Superior temporal gyrus (tissue), 1 donor: Measurements from ENCODE around the gene BHLHE40.

Experiments used
- DNase-seq: peaks from one replicate; pipeline ENCODE4 v3.0.0-alpha.2; 2016; ENCODE audit errors: extremely low spot score

The BHLHE40 gene

DNA sequence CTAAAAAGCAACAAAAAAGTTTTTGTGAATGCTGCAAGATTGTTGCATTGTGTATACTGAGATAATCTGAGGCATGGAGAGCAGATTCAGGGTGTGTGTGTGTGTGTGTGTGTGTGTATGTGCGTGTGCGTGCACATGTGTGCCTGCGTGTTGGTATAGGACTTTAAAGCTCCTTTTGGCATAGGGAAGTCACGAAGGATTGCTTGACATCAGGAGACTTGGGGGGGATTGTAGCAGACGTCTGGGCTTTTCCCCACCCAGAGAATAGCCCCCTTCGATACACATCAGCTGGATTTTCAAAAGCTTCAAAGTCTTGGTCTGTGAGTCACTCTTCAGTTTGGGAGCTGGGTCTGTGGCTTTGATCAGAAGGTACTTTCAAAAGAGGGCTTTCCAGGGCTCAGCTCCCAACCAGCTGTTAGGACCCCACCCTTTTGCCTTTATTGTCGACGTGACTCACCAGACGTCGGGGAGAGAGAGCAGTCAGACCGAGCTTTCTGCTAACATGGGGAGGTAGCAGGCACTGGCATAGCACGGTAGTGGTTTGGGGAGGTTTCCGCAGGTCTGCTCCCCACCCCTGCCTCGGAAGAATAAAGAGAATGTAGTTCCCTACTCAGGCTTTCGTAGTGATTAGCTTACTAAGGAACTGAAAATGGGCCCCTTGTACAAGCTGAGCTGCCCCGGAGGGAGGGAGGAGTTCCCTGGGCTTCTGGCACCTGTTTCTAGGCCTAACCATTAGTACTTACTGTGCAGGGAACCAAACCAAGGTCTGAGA, 4.7 kb downstream of the BHLHE40 start:
- DNase-seq = peak; percentile 38

DNA sequence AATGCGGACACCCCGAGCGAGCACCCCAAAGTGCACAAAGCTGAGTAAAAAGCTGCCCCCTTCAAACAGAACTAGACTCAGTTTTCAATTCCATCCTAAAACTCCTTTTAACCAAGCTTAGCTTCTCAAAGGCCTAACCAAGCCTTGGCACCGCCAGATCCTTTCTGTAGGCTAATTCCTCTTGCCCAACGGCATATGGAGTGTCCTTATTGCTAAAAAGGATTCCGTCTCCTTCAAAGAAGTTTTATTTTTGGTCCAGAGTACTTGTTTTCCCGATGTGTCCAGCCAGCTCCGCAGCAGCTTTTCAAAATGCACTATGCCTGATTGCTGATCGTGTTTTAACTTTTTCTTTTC, 5.3 kb downstream of the BHLHE40 start:
- DNase-seq = peak; percentile 53

DNA sequence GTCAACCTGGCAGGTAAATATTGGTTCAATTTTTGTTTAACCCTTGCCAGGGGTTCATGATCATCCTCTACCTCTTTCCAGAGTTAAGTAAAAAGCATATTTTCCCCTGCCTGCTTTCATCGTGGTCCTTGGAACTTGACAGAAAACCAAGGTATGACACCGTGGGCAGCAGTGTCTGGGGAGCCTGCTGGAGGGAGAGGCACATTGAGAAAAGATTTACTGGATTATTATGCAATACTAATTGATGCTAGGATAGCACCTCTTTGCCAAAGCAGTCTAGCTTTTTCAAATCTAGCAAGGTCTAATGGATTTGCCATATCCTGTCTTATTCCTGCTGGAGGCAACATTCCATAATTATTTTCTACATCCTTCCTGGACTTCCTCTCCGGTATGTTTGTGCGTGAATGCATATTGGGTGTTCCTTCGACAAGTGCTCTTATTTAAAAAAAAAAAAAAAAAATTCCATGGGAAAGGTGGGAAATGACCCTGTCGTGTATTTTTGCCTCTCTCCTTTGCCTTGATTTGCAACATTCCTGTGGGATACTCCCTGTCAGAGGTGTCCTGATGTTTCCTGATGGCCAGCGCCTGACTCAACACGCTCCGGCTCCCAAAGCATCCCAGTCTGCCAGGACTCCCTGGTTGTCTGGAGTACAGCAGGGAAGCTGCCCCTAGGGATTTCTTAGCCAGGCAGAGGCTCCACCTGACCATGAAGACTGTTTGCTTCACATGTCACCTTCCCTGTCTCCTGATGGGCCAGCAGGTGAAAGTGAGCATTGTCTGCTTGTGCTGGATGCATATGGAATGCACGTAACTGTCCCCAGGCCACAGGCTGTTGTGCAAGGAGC, 6.3 kb downstream of the BHLHE40 start:
- DNase-seq = peak; percentile 40

DNA sequence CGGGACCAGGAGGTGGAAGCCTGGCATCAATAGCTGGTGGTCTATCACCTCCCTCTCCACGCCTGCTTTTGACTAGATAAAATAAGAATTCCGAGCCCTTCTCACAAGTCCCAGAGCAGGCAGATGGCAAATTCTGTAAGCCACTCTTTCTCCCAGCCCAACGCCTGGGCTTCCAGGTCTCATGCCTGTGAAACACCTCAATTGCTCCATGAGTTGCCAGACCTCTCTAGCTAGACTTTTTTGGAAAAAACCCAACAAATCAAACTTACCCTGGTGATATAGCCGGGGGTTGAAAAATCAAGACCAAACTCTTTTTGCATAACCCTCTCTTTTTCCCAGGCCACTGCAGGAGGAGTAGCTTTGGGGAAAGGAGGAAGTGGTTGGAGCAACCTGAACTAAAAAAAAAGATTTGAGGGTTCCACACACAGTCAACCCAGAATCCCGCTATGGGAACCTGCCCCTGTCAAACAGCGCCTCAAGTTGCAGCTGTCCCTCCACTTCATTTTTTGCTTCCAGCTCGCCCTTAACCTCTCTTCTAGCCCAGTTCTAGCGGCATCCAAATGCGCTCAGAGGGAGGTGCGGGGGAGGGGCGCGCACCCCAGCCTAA, 7.0 kb downstream of the BHLHE40 start:
- peak; percentile 46 for DNase-seq

DNA sequence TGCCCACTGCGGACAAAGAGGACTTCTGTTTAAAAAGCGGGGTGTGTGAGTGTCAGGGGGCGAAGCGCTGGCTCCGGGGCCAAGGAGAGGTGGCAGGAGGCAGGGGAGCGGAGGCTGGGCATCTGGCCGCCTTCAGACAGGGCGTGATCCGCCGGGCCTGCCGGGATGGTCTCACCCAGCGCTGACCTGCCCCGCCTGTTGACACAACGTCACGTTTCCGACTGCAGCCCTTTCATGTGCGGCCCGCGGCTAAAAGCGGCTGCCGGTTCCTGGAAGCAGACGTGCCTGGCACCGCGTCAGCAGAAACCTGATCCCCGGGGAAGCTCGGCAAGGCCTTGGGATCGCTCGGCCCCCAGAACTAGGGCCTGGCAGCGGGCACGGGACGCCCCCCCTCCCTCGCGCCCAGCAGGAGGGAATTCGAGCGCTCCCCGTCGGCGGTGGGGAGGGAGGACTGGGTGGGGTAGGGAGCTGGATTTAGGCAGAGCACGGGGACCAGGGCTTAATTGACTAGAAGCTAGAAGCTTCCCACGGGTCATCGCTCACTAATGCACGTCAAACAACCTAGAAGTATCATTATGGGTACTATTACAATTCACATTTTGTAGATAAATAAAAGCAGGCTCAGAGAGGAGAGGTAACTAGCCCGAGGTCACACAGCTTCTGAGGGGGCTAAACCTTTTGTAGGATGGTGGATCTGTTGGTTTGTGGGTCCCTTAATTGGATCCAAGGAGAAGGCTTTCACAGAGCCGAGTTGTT, 7.7 kb downstream of the BHLHE40 start:
- no peak for DNase-seq

DNA sequence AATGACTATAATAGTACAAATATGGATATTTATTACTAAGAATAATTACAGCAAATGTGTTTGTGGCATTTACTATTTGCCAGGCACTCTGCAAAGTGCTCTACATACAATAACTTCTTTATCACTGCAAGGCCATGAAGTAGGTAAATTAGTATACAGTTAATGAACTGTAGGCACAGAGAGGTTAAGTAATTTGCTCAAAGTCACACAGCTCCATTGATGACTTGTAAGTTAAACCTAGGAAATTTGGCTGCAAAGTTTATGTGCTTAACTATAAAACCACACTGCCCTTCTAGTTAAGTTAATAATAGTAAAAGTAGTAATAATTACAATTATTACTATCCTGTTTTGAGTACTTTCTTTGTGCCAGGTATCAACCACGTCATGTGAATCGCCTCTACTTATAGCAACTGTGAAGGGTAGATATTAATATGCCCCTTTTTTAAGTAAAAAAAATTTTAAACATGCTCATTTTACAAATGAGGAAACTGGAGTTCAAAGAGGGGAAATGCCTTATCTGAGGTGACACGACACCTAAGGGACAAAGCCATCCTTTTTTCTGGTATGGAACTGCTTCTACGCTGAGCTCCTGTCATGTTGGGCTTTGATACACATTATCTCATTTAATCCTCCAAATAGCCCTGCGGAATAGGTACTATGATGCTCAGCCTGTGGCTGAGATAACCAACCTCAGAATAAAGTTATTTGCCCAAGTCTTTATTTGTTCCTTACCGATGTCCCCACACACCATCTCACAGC, 8.5 kb downstream of the BHLHE40 start:
- no peak for DNase-seq

DNA sequence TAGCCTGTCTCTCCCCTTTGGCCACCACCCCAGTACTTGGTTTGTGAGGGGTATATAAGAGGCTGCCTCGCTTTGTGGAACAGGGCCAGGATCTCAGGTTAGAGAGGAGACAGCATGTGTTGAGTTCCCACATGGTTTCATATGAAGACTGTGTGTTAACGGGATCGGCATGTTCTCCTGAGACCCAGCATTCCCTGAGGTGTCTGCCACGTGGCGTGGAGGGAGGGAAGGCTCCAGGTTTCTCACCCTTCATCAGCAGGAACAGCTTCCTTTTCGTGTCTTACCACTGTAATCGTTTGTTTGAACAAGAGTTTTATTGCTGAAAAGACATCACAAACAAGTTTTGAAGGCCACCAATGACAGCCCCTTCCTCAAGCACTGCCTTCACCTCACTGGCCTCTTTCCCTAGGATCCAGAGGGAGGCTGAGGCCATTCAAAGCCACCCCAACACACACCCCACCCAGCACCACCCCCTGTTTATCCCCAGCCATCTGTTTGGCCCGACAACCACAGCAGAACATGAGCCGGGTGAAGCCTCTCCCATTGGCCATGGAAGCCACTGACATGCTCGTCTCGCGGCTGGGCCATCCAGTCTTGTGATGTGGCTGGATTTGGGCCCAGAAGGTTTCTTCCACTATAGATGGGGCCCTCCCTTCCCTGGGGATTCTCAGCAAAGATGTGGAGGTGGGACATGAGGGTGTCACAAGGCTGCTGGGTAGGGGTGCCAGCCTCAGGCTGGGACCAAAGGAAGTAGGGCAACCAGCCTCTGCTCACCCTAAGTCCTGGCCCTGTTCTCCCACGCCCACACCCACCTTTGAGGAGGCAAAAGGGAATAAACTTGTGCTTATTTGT, 10.0 kb downstream of the BHLHE40 start:
- no peak for DNase-seq

DNA sequence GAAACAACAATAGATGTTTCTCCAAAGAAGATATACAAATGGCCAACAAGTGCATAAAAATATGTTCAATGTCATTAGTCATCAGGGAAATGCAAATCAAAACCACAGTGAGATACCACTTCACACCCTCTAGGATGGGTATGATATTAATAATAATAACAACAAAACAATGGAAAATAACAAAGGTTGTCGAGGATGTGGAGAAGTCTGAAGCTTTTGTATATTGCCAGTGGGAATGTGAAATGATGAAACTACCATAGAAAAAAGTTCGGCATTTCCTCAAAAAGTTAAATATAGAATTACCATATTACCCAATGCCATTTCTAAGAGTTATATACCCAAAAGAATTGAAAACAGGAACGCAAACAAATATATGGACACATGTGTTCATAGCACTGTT, 10.8 kb downstream of the BHLHE40 start:
- DNase-seq = no peak

DNA sequence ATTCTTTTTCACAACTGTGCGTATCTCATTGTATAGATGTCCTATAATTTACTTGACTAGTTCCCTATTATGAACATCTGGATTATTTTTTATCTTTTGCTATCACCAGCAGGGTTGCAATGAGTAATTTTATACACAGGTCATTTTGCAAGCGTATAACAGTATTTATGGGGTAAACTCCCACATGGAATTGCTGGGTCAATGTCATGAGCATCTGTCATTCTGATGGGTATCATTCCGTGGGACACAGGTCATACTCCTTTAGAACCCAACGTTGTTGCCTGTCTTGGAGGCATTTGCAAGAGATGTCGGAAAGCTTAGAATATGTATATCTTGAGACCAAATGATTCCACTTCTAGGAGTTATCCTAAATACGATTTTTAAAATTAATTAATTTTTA, 12.9 kb downstream of the BHLHE40 start:
- no peak for DNase-seq

DNA sequence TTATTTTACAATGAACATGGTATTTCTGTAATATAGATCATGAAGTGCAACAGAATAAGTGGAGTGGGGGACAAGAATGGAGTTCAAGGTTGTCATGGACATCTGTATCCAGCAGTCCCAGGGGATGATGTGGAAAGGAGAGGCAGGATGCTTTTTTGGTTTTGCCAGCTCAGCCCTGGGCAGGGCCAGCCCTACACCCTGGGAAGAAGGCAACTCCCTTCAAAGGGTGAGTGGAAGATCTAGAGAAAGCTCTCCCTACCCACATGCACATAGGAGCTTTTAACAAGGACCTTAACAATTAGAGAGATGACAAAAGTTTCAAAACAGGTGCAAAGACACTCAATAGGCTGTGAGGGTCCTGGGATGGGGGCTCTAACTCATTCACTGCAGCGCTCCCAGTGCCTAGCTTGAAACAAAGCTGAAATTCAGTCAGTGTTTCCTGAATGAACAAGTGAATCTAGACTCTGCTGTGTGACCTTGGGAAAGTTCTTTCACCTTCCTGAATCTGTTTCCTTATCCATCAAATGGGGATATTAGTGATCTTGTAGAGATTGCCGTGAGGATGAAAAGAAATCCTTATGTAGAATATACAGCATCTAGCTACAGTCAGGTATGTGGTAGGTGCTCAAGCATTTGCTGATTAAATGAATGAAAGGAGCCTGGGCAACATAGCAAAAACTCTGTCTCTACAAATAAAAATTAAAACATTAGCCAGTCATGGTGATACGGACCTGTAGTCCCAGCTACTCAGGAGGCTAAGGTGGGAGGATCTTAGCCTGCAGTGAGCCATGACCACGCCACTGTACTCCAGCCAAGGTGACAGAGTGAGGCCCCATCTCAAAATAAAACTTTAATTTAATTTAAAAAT, 14.3 kb downstream of the BHLHE40 start:
- DNase-seq = no peak

DNA sequence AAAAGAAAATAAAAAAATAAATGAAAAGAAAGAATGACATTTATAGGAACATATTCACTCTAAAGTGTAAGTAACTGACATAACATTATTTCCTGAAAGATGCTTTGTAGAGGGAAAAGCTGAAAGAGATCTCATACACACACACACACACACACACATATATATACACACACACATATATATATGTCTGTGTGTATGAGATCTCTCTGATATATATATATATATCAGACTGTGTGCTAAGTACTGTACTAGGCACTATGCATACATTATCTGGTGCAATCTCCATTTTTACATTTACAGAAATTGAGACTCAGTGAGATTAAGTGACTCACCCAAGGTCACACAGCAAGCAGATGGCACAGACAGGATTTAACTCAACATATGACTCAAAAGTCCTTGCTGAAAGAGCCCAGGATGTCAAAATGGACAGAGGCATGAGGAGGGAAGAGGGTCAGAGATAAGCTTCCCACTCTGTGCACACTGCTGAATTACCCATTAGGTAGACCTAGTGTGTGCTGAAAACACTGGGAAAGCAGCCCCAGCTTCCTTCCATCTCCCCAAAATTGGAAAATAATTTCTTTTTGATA, 15.0 kb downstream of the BHLHE40 start:
- no peak for DNase-seq

DNA sequence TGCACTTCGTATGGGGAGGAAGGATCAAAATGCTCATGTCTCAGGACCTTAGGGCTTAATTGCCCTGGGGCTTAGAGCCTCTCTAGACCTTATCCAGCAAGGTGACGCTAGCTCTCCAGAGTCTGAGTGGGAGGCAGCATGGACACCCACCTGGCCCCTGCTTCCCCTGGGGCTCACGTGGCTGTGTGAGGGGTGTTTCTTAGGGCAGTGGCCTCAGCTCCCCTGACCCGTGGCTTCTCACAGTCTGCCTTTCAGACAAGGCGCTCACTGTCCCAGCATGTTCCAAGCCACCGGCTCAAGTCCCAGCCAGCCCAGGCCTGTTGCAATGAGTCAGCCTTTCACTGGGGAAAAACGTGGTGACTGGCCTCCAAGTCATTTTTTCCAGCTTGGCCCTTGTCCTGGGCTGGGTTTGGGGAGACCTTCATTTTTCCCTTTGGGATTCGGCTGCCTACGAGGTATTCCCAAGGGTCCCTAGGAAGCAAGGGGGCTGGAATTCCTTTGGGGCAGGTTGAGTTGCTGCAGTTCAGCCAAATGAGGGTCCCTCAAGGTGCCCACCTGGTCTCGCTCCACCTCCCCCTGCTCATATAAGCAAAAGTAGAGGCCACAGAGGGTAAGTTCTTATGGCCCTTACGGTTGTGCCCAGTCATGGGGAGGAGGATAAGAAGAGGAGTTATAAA, 15.7 kb downstream of the BHLHE40 start:
- no peak for DNase-seq

DNA sequence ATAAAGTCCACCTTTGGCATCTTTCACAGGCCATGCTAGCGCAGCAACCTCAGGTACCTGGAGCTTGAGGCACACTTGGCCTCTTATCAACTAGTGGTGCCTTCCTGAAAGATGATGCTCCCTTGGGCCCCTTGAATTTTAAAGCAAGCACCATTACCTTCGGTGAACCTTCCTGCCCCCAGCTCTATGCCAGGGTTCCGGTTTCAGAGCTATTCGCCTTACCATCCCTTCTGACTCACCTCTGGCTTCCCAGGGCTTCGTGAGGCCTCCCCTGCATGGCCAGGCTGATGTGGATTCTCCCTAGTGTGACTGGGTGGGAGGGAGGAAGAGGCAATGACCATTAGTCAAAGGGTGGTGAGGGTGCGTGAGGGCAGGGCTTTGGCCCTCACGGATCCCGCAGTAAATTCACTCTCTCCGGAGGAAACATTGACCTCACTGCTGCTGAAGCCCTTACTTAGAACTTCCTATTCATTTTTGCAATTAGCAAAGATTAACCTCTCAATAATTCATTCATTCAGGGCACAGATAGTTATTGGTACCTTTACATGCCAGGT, 16.3 kb downstream of the BHLHE40 start:
- no peak for DNase-seq

DNA sequence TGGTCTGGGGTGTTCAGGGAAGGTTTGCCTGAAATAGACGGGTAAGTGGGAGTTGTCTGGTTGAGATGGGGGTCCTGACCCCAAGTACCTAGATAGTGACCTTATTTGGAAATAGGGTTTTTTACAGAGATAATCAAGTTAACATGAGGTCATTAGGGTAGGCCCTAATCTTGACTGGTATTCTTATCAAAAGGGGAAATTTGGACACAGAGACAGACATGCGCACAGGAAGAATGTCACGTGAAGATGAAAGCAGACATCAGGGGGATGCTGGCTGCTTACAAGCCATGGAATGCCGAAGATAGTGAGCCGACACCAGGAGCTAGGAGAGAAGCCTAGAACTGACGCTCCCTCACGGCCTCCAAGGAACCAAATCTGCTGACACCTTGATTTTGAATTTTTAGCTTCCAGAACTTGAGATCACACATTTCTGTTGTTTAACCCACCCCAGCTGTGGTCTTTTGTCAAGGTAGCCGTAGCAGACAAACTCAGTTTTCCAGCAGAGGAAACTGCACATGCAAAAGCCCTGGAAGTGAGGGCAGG, 17.1 kb downstream of the BHLHE40 start:
- DNase-seq = no peak

DNA sequence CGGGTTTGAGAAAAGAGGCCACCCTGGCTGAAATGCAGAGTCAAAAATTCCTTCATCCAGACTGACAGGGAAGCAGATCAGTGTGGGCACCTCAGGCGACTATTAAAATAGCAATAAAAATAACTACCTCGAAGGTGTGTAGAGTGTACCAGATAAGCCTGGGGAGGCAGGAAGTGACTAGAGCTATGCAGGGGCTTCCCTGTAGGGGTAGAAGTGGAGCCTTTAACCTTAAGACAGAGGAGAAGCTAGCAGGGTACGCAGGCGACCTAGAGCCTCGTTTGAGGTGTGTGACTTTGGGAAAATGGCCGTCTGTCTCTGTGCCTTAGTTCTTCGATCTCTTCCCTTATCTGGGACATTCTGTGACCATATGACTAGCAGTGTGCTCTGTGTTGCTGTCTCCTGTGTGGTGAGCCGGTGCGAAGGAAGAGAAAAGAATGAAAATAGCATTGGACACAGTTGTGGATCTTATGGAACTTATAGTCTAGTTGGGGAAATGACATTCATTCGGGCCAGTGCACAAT, 17.6 kb downstream of the BHLHE40 start:
- DNase-seq = no peak

DNA sequence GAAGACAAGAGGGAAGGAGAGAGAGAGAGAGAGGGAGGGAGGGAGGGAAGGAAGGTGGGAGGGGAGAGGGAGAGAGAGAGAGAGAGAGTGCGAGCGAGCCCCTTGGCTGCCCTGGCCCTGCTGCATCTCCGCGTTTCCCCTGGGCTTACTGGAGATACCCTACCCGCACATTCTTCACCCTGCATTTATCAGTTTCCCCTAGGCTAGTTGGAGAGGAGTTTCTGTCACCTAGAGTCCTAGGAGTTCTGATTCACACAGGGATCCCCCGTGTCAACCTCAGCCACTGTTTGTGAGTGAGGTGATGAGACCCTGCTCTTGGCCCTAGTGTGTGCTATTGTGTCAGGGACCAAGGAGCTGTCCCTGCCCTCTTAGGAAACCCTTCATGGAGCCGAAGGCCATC, 18.7 kb downstream of the BHLHE40 start:
- DNase-seq = no peak

DNA sequence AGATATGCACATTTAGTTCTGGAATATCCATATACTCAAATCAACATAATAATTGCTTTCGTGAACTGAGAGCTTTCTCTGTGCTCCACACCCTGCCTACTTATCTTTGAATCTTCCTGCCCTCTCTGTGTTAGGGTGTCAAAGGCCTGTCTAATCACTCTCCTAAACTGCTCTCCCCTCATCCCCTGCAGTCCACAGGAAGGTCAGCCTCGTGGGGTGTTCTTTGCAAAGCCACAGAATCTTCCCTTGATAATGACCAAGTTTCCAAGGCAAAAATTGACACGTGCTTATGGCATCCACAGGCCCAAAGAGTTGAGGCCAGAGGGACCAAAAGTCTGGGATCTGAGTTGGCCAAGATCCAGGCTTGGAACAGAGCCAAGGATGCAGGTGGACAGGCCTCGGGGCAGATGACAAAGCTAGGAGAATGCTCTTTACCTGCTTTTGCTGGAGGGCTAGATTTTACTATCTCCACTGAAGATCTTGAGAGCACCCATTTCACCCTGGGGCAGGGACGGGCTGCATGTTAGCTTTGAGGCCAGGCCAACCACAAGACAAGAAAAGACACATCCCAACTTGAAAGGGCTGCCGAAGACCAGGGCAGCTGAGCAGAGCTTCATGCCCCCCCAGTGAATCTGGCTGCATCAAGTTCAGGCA, 20.4 kb downstream of the BHLHE40 start:
- DNase-seq = no peak
